Nephron progenitor cell (in vitro differentiated cells): ENCODE data around the gene FERMT2.

Experiments
- DNase-seq: peaks from one replicate; pipeline ENCODE4 v3.0.0; 2021
- H3K27ac Mint-ChIP-seq: 2 replicates; pipeline ENCODE4 v1.8.0; 2021; ENCODE audit warnings: mild to moderate bottlenecking, moderate library complexity, mixed read lengths
- H3K27me3 Mint-ChIP-seq: 2 replicates; pipeline ENCODE4 v1.8.0; 2021; ENCODE audit warnings: mild to moderate bottlenecking, low read depth, mixed read lengths; ENCODE audit not compliant: poor library complexity
- H3K36me3 Mint-ChIP-seq: 2 replicates; pipeline ENCODE4 v1.8.0; 2021; ENCODE audit warnings: low read depth, mixed read lengths
- H3K4me1 Mint-ChIP-seq: 2 replicates; pipeline ENCODE4 v1.8.0; 2021; ENCODE audit warnings: mixed read lengths
- H3K4me3 Mint-ChIP-seq: 2 replicates; pipeline ENCODE4 v1.8.0; 2021; ENCODE audit warnings: mild to moderate bottlenecking, moderate library complexity, mixed read lengths
- H3K9me3 Mint-ChIP-seq: 2 replicates; pipeline ENCODE4 v1.8.0; 2021; ENCODE audit warnings: mild to moderate bottlenecking, moderate library complexity, mixed read lengths
- TF ChIP-seq, protein P1 (sequence below): fragments of 200-600 bp; sonication (generic); IDR thresholded peaks from 2 replicates; pipeline ENCODE4 v1.5.0; 2021; ENCODE audit warnings: antibody characterized with exemption

The FERMT2 gene

DNA sequence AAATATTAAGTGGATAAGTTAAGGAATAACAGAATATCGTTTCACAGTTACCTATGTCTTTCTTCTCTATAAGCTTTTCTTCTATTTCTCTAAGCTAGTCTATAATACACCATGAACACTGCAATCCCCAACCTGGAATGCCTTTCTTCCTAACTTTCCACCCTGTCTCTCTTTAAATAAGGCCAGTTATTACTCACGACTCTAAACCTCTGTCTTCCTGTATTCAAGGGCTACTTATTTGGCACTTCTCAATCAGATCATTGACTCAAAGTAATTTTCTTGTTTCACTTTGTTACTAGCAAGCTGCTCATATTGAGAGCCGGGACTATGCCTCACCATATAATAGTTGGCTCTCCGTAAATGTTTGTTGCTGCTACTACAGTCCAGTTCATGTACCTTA, 13.5 kb downstream of the FERMT2 start:
- no peaks in the 10 kb centered on the region for H3K9me3 Mint-ChIP-seq
- H3K27ac Mint-ChIP-seq: no peak overlapping the region
- H3K27me3 Mint-ChIP-seq: no peaks in the 10 kb centered on the region
- TF ChIP-seq, protein P1, sequence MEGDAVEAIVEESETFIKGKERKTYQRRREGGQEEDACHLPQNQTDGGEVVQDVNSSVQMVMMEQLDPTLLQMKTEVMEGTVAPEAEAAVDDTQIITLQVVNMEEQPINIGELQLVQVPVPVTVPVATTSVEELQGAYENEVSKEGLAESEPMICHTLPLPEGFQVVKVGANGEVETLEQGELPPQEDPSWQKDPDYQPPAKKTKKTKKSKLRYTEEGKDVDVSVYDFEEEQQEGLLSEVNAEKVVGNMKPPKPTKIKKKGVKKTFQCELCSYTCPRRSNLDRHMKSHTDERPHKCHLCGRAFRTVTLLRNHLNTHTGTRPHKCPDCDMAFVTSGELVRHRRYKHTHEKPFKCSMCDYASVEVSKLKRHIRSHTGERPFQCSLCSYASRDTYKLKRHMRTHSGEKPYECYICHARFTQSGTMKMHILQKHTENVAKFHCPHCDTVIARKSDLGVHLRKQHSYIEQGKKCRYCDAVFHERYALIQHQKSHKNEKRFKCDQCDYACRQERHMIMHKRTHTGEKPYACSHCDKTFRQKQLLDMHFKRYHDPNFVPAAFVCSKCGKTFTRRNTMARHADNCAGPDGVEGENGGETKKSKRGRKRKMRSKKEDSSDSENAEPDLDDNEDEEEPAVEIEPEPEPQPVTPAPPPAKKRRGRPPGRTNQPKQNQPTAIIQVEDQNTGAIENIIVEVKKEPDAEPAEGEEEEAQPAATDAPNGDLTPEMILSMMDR: no peak
- H3K4me1 Mint-ChIP-seq: peaks cover 21% of the 10 kb centered on the region
- H3K36me3 Mint-ChIP-seq: peaks cover 18% of the 10 kb centered on the region
- no peak for DNase-seq
- H3K4me3 Mint-ChIP-seq: no peak overlapping the region

DNA sequence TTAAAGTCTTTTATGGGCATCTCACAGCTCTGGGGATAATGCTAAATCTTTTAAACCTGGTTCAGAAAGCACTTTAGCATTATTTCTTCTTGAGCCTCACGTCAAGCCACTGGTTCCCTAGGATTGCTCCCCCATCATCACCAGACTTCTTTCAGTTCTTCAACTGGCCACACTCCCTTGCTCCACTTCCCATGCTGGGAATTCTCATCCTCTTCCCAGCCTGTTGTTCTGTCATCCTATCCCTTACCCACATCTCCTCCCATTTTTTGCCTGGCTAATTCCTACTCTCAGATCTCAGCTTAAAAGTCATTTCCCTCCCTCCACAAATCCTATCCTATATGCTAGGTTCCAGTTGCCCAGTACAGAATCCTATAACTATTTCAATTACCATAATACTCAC, 14.4 kb downstream of the FERMT2 start:
- peak overlapping the region; percentile 40 for H3K27ac Mint-ChIP-seq
- H3K9me3 Mint-ChIP-seq: no peaks in the 10 kb centered on the region
- H3K36me3 Mint-ChIP-seq: peaks cover 19% of the 10 kb centered on the region
- H3K4me3 Mint-ChIP-seq: no peak overlapping the region
- no peak for DNase-seq
- TF ChIP-seq, protein P1: no peak
- peaks cover 25% of the 10 kb centered on the region for H3K4me1 Mint-ChIP-seq
- peaks cover 2% of the 10 kb centered on the region for H3K27me3 Mint-ChIP-seq

DNA sequence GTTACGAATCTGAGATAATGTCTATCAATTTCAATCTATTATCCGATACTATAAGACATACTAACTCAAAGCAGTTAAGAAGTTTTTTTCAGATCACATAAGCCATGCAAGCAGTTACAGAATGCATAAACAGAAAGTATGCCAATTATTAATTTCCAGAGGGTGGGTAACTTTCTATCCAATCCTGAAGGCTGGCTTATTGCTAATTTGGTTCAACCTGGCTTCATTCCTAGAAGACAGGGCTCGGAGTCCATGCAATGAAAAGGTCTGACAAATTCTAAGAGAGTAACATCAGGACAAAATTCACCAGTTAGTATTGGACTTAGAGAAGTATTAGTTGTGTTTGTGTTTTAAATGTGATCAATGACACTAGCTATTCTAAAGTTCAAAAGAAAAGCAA, 15.0 kb downstream of the FERMT2 start:
- peaks cover 25% of the 10 kb centered on the region for H3K4me1 Mint-ChIP-seq
- H3K27ac Mint-ChIP-seq: no peak overlapping the region
- H3K27me3 Mint-ChIP-seq: peaks cover 3% of the 10 kb centered on the region
- no peak for DNase-seq
- no peaks in the 10 kb centered on the region for H3K9me3 Mint-ChIP-seq
- no peak overlapping the region for H3K4me3 Mint-ChIP-seq
- H3K36me3 Mint-ChIP-seq: peaks cover 23% of the 10 kb centered on the region
- TF ChIP-seq, protein P1: no peak

DNA sequence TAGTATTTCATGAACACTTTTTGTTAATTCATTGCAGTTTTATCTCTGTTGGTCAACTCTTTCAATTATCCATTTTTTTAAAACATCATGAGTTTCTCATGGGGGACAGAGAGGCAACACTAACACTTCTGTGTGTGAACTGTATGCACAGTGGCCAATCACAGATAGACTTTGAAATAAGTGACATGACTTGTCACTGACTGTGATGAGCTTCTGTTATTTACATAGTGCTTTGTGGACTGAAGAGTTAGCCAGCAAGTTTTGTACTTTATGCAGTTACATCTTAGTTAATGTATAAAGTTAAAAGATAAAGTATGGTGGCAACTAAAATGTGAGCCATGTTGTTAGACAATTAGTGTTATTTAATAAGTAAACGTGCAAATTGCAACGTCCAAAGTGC, 16.1 kb downstream of the FERMT2 start:
- H3K27ac Mint-ChIP-seq: no peak overlapping the region
- H3K36me3 Mint-ChIP-seq: peaks cover 17% of the 10 kb centered on the region
- peaks cover 25% of the 10 kb centered on the region for H3K4me1 Mint-ChIP-seq
- H3K27me3 Mint-ChIP-seq: peaks cover 3% of the 10 kb centered on the region
- TF ChIP-seq, protein P1: no peak
- H3K9me3 Mint-ChIP-seq: no peaks in the 10 kb centered on the region
- no peak for DNase-seq
- no peak overlapping the region for H3K4me3 Mint-ChIP-seq

DNA sequence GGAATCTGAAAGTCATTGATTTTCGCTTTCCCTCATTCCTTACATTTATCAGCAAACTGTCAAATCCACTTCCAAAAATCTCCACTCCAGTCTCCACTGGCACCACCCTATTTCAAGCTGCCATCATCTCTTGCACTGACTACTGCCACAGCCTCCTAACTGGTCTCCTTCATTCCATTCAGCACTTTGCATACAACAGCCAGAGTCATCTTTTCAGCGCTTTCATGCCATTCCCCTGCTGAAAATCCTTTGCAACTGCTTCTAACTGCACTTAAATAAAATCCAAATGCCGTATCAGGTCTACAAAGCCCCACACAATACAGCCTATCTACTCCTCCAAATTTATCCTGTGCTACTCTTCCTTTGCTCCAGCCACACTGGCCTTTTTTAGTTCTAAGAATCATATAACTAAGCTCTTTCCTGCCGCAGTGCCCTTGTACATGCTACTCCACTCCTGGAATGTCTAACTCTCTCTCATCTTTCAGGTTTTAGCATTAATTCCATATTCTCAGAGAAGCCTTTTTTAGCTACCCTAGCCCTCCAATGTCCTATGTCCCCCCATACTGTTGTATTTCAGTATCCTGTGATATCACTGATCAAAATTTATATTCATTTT, 21.6 kb downstream of the FERMT2 start:
- Mint-ChIP-seq H3K9me3 (no peaks in the 10 kb centered on the region), H3K36me3 (peaks cover 10% of the 10 kb centered on the region), H3K27ac (peak overlapping the region; percentile 36), H3K4me3 (no peak overlapping the region), H3K4me1 (peaks cover 38% of the 10 kb centered on the region), H3K27me3 (peaks cover 3% of the 10 kb centered on the region)
- TF ChIP-seq, protein P1: no peak
- no peak for DNase-seq

DNA sequence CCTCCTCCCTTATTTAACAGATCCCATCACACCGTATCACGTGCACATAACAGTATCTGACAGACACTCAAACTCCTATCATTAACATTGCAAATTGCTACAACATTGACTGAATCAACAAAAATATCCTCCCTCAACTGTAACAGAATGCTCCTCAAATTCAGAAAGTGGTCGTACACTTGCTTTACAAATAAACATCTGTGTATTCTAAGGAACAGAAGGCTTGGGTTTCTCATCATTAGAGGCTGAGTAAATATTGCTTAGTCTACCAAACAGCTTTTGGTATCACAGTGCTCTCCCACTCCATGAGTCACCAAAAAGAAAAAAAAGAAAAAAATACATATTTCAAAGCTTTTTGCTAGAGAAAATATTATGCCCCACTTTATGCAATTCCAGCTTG, 23.9 kb downstream of the FERMT2 start:
- Mint-ChIP-seq H3K9me3 (no peaks in the 10 kb centered on the region), H3K4me1 (peaks cover 56% of the 10 kb centered on the region), H3K36me3 (peaks cover 5% of the 10 kb centered on the region), H3K4me3 (no peak overlapping the region), H3K27ac (peak overlapping the region; percentile 32), H3K27me3 (peaks cover 3% of the 10 kb centered on the region)
- DNase-seq: no peak
- TF ChIP-seq, protein P1: no peak
